ENCODE results near the gene COQ8A. TPM values are rescaled to one million over a fixed set of nuclear protein-coding genes. Genes with fewer than 3 reads are reported as not detected.

The COQ8A gene
- polyA plus RNA-seq, 2 of the 4 experiments (the other 2 are of a cell fraction): 10.8 to 12.4 TPM

GRCh38 chr1:227033880-227034279 is 93.8 kb downstream of the COQ8A start:
- no peak overlapping the region for H3K4me2 ChIP-seq
- no peaks in the 10 kb centered on the region for H3K9me3 ChIP-seq
- H3K27ac ChIP-seq: no peak overlapping the region
- ChIA-PET CTCF (no interaction called here), POLR2A (no interaction called here)
- ATAC-seq (no peak), FAIRE-seq (no peak), DNase-seq (ENCODE audit: low read depth in 1 of 2, low spot score in 1 of 2) (no peak)
- no peak overlapping the region for H3K4me3 ChIP-seq
- TF ChIP-seq HEYL (CRISPR knock-in tag; IDR thresholded peaks at IDR 0.05): no peak
- no peak for TF ChIP-seq RAD21 (conservative IDR thresholded peaks at IDR 0.05 in 1 of 2, IDR thresholded peaks at IDR 0.05 in 1 of 2)
- TF ChIP-seq JUN (IDR thresholded peaks at IDR 0.05): no peak
- TF ChIP-seq SREBF2 (IDR thresholded peaks at IDR 0.05): no peak
- TF ChIP-seq MAFK (IDR thresholded peaks at IDR 0.05; ENCODE audit: partially characterized antibody): no peak
- TF ChIP-seq HMGXB4 (CRISPR knock-in tag; IDR thresholded peaks at IDR 0.05; ENCODE audit: borderline replicate concordance): no peak
- no peaks in the 10 kb centered on the region for H3K4me1 ChIP-seq
- WGBS (ENCODE audit: missing lambda C conversion rate): 94% methylated on average over 2 of the region's 2 CpGs

GRCh38 chr1:227035316-227035715 is 95.2 kb downstream of the COQ8A start:
- TF ChIP-seq ESRRA (IDR thresholded peaks at IDR 0.05; ENCODE audit: borderline replicate concordance, low read length): no peak
- no peak for TF ChIP-seq CEBPB (IDR thresholded peaks at IDR 0.05)
- no peak for TF ChIP-seq PBX3 (IDR thresholded peaks at IDR 0.05)
- no peak for TF ChIP-seq SMC3 (IDR thresholded peaks at IDR 0.05)
- no peak for TF ChIP-seq KDM5A (IDR thresholded peaks at IDR 0.05)
- TF ChIP-seq HDAC2 (IDR thresholded peaks at IDR 0.05): no peak

GRCh38 chr1:227037121-227037520 is 97.0 kb downstream of the COQ8A start:
- no peak overlapping the region for H3K4me3 ChIP-seq
- DNase-seq (ENCODE audit: low read depth in 1 of 2, low spot score in 1 of 2) (no peak), ATAC-seq (no peak), FAIRE-seq (no peak)
- WGBS (ENCODE audit: missing lambda C conversion rate): 87% methylated on average over 1 of the region's 1 CpG
- ChIA-PET CTCF (no interaction called here), POLR2A (no interaction called here)
- TF ChIP-seq CEBPB (IDR thresholded peaks at IDR 0.05) (no peak), EP300 (IDR thresholded peaks at IDR 0.05) (no peak), CTCF (IDR thresholded peaks at IDR 0.05) (no peak), ZNF302 (CRISPR knock-in tag; IDR thresholded peaks at IDR 0.05) (no peak), JUN (IDR thresholded peaks at IDR 0.05) (no peak), TFCP2L1 (CRISPR knock-in tag; IDR thresholded peaks at IDR 0.05) (no peak), FOSL2 (IDR thresholded peaks at IDR 0.05) (no peak), FOSL2 (CRISPR knock-in tag; IDR thresholded peaks at IDR 0.05) (no peak), ZC3H11A (IDR thresholded peaks at IDR 0.05) (no peak), USF2 (IDR thresholded peaks at IDR 0.05) (no peak), NR3C1 (IDR thresholded peaks at IDR 0.05) (no peak)
- no peak overlapping the region for H3K27ac ChIP-seq
- H3K4me1 ChIP-seq: no peaks in the 10 kb centered on the region
- no peak overlapping the region for H3K4me2 ChIP-seq
- no peaks in the 10 kb centered on the region for H3K9me3 ChIP-seq

More at GRCh38 chr1:227035316-227035715, 95.2 kb downstream of the COQ8A start:
- ChIA-PET POLR2A (no interaction called here), CTCF (interaction anchor here (0.6 to 1.2 kb wide), 2 partner anchors 402 to 424 kb away, joined by 3 to 5 read pairs; no protein-coding TSS in a partner anchor)
- no peak overlapping the region for H3K4me2 ChIP-seq
- FAIRE-seq (no peak), ATAC-seq (no peak), DNase-seq (ENCODE audit: low read depth in 1 of 2, low spot score in 1 of 2) (no peak)
- H3K27ac ChIP-seq: no peak overlapping the region
- 39% methylated on average over 2 of the region's 2 CpGs for WGBS (ENCODE audit: missing lambda C conversion rate)
- no peak overlapping the region for H3K4me3 ChIP-seq
- no peaks in the 10 kb centered on the region for H3K9me3 ChIP-seq
- no peaks in the 10 kb centered on the region for H3K4me1 ChIP-seq

Small RNA genes within 50 kb of the gene (small RNA-seq; reads per million reads assigned to genes)
- gene AL353689.1: 0 to 0.43 (median 0) reads per million in 6 experiments

Other genes with a start within 250 kb of the COQ8A start
- gene ITPKB, start 201.0 kb upstream of the COQ8A start, polyA plus RNA-seq (2011; rRNA removed): 1.7 and 2.1 TPM in 2 replicates
- 1.8 to 2.8 TPM (median 2.6 TPM) in 3 replicates for gene ITPKB, start 201.0 kb upstream of the COQ8A start, polyA plus RNA-seq (2017; fragmentation: RNase III; extraction: RNeasy Plus Mini Kit Qiagen cat#74134 plus additional on column Dnase treatment)
- 24.2 and 27.9 TPM in 2 replicates for gene PSEN2, start 69.7 kb upstream of the COQ8A start, polyA plus RNA-seq (2011; rRNA removed)
- 22.0 to 23.4 TPM (median 23.4 TPM) in 3 replicates for gene PSEN2, start 69.7 kb upstream of the COQ8A start, polyA plus RNA-seq (2017; fragmentation: RNase III; extraction: RNeasy Plus Mini Kit Qiagen cat#74134 plus additional on column Dnase treatment)

All from A549 (cell line).